Measurements from ENCODE around the gene SCAF8.

DNA sequence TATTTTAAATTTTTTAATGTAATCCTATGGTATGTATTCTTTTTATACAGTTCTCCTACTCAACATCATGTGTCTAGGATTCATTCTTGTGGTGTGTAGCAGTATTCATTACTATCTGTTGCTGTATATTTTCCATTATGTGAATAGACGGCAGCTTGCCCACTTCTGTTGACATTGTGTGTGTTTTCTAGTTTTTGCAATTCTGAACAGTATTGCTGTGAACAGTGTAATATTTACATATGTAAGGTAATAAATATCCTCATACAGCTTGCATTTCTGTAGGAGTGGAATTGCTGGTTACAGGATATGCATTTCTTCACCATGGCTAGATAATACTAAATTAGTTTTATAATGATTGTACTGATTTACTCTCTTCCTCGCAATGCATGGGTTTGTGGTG is 51.9 kb downstream of the SCAF8 start:
- TF ChIP-seq, protein P1, sequence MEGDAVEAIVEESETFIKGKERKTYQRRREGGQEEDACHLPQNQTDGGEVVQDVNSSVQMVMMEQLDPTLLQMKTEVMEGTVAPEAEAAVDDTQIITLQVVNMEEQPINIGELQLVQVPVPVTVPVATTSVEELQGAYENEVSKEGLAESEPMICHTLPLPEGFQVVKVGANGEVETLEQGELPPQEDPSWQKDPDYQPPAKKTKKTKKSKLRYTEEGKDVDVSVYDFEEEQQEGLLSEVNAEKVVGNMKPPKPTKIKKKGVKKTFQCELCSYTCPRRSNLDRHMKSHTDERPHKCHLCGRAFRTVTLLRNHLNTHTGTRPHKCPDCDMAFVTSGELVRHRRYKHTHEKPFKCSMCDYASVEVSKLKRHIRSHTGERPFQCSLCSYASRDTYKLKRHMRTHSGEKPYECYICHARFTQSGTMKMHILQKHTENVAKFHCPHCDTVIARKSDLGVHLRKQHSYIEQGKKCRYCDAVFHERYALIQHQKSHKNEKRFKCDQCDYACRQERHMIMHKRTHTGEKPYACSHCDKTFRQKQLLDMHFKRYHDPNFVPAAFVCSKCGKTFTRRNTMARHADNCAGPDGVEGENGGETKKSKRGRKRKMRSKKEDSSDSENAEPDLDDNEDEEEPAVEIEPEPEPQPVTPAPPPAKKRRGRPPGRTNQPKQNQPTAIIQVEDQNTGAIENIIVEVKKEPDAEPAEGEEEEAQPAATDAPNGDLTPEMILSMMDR (IDR thresholded peaks at IDR 0.05 in 8 of 11, conservative IDR thresholded peaks at IDR 0.05 in 3 of 11): no peak
- TF ChIP-seq POLR2AphosphoS5 (IDR thresholded peaks at IDR 0.05): no peak

Data from spleen (tissue), 7 donors.